GM19438 (cell line): ENCODE data around the gene MTHFD1L.

Experiments used
- ATAC-seq: cut with Tn5 transposase; IDR thresholded peaks from one replicate; pipeline ENCODE4 v1.9.1; 2021; ENCODE audit warnings: low read depth; ENCODE audit not compliant: unreplicated experiment

MTHFD1L gene

GRCh38 chr6:150981095-150981494, 115.6 kb downstream of the MTHFD1L start:
- ATAC-seq: peak; percentile 69

- ATAC-seq: no peak
Measured at GRCh38 chr6:150981669-150982068, 116.2 kb downstream of the MTHFD1L start.

- ATAC-seq: peak; percentile 80
Measured at GRCh38 chr6:150987371-150987828, 121.9 kb downstream of the MTHFD1L start.

DNA sequence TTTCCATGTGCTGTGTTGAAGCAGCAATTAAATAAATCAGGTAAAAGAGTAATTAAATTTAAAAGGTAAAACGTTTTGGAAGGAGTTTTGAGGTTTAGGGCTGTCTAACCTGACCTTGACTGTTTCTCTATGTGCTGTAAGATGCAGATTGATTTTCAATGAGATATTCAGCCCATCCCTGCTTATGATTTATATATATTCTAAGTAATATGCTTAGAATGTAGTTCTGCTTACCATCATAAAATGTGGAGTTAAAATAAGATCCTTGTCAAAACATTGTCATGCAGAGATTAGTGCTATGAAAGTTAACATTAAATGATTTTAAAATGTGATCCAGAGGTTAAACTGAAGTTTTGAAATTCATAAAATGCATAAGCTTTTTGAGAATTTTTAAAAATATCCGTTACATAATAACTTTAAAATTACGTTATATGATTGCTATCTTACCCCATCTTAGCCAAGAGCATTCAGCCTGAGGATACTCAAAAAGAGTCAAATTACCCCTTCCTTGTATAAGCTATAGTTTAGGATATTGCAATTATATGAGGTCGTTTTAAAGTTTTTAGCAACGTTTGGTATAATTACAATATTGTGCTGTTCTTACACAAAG, 122.5 kb downstream of the MTHFD1L start:
- no peak for ATAC-seq

GRCh38 chr6:150991487-150991886, 126.0 kb downstream of the MTHFD1L start:
- ATAC-seq: no peak

DNA sequence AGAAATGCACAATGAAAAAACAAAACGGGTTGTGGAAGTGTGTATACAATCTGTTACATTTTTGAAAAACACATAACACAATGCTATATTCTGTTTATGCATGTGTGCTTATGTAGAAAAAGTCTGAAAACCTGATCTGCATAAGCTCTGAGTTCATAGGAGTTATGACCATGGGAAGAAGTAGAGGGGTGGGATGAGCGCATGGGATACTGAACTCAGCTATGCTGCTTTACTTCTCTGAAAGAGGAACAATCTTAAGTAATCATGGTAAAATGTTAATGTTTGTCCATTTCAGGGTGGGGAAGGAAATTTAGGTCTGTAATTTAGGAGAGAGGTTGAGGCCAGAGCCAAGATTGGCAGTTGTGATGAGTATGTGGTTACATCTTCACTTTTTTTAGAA, 126.8 kb downstream of the MTHFD1L start:
- no peak for ATAC-seq

- no peak for ATAC-seq
Measured at GRCh38 chr6:150992703-150993102, 127.2 kb downstream of the MTHFD1L start.

DNA sequence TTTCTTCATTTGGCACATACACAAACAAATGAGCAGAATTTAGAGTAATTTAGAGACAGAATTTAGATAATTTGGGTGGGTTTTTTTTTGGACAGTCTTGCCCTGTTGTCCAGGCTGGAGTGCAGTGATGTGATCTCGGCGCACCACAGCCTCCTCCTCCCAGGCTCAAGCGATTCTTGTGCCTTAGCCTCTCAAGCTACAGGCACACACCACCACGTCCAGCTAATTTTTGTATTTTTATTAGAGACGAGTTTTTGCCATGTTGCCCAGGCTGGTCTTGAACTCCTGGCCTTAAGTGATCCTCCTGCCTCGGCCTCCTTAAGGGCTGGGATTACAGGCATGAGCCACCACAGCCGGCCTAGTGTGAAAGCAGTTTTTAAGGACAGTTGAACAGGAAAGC, 127.8 kb downstream of the MTHFD1L start:
- no peak for ATAC-seq

GRCh38 chr6:150994026-150994425, 128.5 kb downstream of the MTHFD1L start:
- ATAC-seq: no peak

DNA sequence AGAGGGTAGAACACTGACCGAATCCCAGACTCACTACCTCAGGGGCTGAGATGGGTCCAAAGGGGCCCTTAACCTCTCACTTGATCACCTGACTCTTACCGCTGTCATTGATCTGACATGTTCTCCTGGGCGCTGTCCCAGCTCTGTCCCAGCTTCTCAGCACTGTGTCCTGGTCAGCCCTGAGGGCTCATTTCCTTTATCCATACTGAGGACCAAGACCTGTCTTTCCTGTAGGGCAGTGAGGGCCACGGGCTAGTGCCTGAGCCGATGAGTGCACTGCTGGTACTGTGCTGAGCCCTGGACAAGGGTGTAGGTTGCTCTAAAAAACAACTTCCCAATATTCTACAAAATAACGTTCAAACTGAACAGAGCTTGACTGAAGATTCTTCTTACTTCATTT, 131.5 kb downstream of the MTHFD1L start:
- no peak for ATAC-seq

DNA sequence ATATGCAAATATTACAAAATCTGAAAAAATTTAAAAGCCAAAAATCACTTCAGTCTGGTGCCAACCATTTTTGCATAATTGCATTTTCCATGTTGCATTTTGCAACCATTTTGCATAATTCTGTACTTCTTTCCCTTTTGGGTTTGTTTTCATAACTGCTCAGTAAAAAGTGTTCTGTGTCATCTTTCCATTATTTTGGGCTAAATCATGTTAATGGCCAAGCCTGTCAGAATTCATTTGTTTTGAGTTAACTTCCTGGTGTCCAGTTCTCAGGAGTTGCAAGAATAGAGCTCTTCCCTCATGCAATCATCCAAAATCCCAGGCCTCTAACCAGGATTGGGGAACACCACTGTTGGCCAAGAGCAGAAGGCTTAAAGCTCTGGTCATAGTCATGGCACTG, 133.6 kb downstream of the MTHFD1L start:
- no peak for ATAC-seq

DNA sequence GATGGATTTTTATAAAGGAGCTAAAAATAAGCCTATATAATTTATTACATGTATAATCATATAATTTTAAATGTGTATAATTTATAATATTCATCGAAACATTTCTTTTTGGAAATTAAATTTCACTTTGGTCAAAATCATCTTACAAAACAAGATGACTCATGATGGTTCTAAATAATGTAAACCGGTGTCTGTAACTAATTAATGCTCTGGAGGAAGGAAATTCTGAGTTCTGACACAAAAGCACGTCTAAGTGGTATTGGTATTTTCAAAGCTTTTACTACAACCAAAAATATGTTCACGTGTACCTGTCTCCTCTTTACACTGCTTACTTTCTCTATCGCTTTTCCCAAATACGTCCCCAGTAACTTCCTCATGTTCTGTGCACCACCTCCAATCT, 134.1 kb downstream of the MTHFD1L start:
- no peak for ATAC-seq

GRCh38 chr6:151001387-151002056, 136.0 kb downstream of the MTHFD1L start:
- ATAC-seq: no peak

DNA sequence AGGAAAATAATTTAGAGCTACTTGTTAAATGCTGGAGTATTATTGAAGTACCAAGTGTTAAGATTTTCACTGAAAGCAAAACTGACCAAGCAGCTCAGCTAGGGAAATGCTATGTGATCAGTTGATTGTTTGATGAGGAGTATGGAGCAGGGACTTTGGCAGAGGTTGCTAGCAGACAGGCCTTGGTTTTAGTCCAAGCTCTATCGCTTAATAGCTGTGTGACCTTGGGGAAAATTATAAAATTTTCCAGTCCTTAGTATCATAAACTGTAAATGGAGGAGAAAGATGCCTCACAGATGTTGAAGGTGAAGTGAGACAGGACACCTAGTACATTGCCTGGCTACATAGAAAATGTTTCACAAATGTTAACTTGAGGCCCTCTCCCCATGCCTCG, 136.6 kb downstream of the MTHFD1L start:
- no peak for ATAC-seq

DNA sequence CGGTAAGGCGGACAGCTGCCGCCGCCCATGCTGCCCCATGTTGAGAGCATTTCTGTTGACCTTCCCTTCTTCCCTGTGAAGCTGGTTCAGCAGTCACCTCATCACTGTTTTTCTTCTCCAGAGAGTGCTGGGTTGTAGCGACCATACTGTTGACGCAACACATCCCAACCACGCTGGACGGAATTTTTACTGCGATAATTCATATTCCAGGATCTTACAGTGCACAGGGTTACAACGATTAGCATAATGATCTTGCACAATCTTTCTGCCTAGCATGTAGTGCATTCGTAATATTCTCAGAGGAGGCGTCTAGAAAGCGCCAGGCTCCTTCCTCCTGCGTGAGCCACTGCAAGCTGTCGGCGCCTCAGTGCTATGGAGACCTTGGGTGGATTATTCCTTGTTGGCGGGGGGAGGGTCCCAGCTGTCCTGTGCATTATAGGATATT, 137.0 kb downstream of the MTHFD1L start:
- no peak for ATAC-seq

GRCh38 chr6:151004383-151005024, 139.0 kb downstream of the MTHFD1L start:
- ATAC-seq: no peak

DNA sequence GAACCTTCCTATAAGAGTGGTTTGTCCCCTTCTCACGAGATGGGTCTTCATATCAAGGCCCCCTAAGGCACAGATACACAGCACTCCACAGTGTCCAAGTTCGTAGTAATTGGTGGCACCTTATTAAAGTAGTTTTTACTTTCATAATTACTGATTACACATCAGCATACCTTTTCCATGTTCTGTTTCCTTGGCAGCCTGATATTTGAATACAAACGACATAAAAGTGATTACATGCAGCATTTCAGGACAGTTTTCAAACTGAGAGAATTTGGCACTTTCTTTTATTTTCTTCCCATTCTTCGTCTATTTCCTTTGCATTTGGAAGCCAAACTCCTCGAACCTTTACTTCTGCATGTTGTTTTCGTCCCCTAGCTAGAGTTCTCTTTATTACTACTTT, 139.7 kb downstream of the MTHFD1L start:
- ATAC-seq: no peak

DNA sequence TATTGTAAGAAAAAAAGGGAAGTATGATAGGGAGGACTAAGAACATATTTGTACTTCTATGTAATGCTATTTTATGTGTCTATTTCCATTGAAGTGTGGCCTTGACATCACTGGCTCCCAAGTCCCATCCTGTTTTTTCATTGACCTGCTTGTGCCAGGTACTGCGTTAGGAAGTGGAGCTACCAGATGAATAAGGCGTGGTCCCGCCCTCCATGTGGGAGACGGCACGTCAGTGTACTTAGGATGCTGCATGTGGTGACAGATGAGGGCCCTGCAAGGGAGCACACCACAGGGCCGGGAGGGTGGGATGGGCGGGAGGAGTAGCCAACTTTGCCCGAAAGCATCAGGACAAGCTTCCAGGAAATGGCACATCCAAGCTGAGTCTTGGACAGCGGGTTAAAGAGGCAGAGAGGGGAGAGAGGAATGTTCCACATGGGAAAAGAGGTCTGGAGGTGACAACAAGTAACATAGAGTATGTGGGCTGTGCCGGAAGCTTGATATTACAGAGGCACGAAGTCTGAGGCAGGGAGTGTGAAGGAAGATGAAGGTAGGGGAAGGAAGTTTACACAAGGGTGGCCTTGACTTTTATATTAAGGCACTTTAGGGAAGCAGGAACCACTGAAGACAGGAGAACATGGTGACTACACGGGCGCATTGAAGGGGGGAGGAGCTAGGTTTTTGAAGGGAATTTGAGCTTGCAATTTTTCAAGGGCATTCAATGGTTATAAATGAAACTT, 140.6 kb downstream of the MTHFD1L start:
- no peak for ATAC-seq

DNA sequence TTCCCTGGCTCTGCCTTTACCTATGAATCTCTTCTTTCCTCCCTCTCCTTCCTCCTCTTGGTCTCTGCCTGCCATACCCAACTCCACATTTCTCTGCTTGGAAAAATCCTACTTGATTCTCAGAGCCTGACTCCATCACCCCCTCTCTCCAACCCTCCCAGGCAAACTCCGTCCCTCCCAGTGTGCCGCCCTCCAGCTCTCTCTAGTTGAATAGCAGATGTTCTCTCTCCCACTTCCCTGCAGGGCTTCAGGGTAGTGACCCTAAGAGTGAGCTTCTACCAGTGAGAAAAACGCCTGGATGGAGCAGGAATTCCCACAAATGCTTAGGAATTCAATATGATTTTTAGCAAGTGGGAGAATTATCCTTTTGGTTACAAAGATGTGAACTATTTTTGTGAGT, 141.6 kb downstream of the MTHFD1L start:
- no peak for ATAC-seq

- ATAC-seq: no peak
Measured at GRCh38 chr6:151007922-151008321, 142.4 kb downstream of the MTHFD1L start.

DNA sequence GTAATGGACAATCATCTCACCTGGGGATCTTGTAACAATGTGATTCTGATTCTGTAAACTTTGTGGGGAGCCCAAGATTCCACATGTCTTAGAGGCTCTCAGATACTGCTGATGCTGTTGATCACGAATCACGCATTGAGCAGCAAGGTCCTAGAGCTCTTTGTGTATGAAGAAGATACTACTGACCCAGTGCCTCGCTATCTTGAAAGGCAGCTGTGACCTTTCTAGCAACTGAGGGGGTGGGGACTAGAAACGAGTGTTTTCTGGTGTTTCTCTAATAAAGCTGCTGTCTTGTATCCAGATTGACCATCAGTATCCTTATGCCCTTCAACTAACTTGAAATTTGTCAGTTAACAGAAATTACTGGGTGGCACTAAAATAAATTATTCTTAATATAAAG, 142.9 kb downstream of the MTHFD1L start:
- ATAC-seq: no peak
